DOHH2 (cell line): ENCODE results near the gene SCN1B.
A peak's percentile ranks its signal among the peaks of the same experiment; 100 is the strongest.

Experiments used
- H3F3A ChIP-seq: fragments of 200-600 bp; sonication (generic), shearing (Covaris generic); 2 replicates; pipeline ENCODE4 v1.6.0; 2016; ENCODE audit warnings: antibody characterized with exemption, mild to moderate bottlenecking; ENCODE audit not compliant: control insufficient read depth, insufficient read depth
- H3K27ac ChIP-seq: fragments of 200-600 bp; sonication (generic); 2 replicates; pipeline ENCODE4 v1.5.1; 2014; ENCODE audit warnings: low read depth, mild to moderate bottlenecking, low read length, moderate library complexity
- H3K27me3 ChIP-seq: fragments of 200-600 bp; sonication (generic); 2 replicates; pipeline ENCODE4 v1.6.1; 2014; ENCODE audit warnings: mild to moderate bottlenecking, low read length, mixed read lengths; ENCODE audit not compliant: control insufficient read depth
- H3K36me3 ChIP-seq: fragments of 200-600 bp; sonication (generic); 2 replicates; pipeline ENCODE4 v1.6.1; 2014; ENCODE audit warnings: mild to moderate bottlenecking, low read length, moderate library complexity, mixed read lengths; ENCODE audit not compliant: control insufficient read depth
- H3K4me1 ChIP-seq: fragments of 200-600 bp; sonication (generic); 2 replicates; pipeline ENCODE4 v1.6.1; 2014; ENCODE audit warnings: mild to moderate bottlenecking, low read length, mixed read lengths; ENCODE audit not compliant: control insufficient read depth
- H3K4me2 ChIP-seq: fragments of 200-600 bp; sonication (generic); 2 replicates; pipeline ENCODE4 v1.6.0; 2014; ENCODE audit warnings: mild to moderate bottlenecking, low read length, moderate library complexity
- H3K4me3 ChIP-seq: fragments of 200-600 bp; sonication (generic); 2 replicates; pipeline ENCODE4 v1.5.1; 2014; ENCODE audit warnings: mild to moderate bottlenecking, low read length, mixed read lengths
- H3K79me2 ChIP-seq: fragments of 200-600 bp; sonication (generic); 2 replicates; pipeline ENCODE4 v1.6.1; 2014; ENCODE audit warnings: mild to moderate bottlenecking, low read length, mixed read lengths; ENCODE audit not compliant: control insufficient read depth
- H3K9me2 ChIP-seq: fragments of 200-600 bp; sonication (generic); replicated peaks from 2 replicates; pipeline ENCODE4 v1.6.1; 2014; ENCODE audit warnings: mild to moderate bottlenecking, low read length, mixed read lengths; ENCODE audit not compliant: control insufficient read depth
- H3K9me3 ChIP-seq: fragments of 200-600 bp; sonication (generic); 2 replicates; pipeline ENCODE4 v1.6.1; 2014; ENCODE audit warnings: antibody characterized with exemption, low read length, mixed read lengths; ENCODE audit not compliant: control insufficient read depth, insufficient read depth
- H4K20me1 ChIP-seq: fragments of 200-600 bp; sonication (generic); 2 replicates; pipeline ENCODE4 v1.6.0; 2014; ENCODE audit warnings: low read depth, mild to moderate bottlenecking, antibody characterized with exemption, low read length, moderate library complexity; ENCODE audit not compliant: control insufficient read depth, insufficient read depth
- EZH2phosphoT487 ChIP-seq: fragments of 200-600 bp; sonication (generic); IDR thresholded peaks from 2 replicates; pipeline ENCODE4 v1.6.1; 2017; ENCODE audit warnings: borderline replicate concordance, mild to moderate bottlenecking, antibody characterized with exemption, low read length, moderate library complexity, mixed read lengths
- TF ChIP-seq, protein P1 (sequence below): fragments of 200-600 bp; sonication (generic); IDR thresholded peaks from one replicate; pipeline ENCODE4 v1.5.1; 2014; ENCODE audit warnings: antibody characterized with exemption, mild to moderate bottlenecking, low read depth, low read length; ENCODE audit not compliant: poor library complexity, severe bottlenecking

The SCN1B gene

DNA sequence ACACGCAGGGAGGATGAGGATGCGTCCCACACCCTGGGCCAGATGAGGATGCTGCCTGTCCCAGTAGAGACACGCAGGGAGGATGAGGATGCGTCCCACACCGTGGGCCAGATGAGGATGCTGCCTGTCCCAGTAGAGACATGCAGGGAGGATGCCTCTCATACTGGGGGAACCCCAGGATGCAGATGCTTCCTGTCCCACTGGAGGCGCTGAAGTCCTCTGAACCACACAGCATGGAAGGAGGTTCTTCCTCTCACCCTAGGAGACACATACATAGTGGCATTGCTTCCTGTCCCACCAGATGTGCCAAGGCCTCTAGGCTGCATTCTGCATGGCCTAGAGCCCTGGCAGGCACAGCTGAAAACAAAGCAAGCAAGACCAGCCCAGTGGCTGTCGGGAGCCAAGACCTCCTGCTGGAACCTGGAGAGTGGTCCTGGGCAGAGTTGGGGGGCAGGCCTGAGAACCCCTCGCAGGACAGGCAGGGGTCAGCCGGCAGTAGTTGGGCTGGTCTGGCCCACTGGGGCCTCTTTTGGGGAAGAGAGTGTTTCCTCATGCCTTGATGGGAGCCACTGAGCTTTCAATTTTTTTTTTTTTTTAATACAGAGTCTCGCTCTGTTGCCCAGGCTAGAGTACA, 15.5 kb downstream of the SCN1B start:
- no peak overlapping the region for H3K27ac ChIP-seq
- H4K20me1 ChIP-seq = no peaks in the 10 kb centered on the region
- no peak for TF ChIP-seq EZH2phosphoT487
- TF ChIP-seq, protein P1, sequence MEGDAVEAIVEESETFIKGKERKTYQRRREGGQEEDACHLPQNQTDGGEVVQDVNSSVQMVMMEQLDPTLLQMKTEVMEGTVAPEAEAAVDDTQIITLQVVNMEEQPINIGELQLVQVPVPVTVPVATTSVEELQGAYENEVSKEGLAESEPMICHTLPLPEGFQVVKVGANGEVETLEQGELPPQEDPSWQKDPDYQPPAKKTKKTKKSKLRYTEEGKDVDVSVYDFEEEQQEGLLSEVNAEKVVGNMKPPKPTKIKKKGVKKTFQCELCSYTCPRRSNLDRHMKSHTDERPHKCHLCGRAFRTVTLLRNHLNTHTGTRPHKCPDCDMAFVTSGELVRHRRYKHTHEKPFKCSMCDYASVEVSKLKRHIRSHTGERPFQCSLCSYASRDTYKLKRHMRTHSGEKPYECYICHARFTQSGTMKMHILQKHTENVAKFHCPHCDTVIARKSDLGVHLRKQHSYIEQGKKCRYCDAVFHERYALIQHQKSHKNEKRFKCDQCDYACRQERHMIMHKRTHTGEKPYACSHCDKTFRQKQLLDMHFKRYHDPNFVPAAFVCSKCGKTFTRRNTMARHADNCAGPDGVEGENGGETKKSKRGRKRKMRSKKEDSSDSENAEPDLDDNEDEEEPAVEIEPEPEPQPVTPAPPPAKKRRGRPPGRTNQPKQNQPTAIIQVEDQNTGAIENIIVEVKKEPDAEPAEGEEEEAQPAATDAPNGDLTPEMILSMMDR = peak; percentile 69
- no peaks in the 10 kb centered on the region for H3K9me2 ChIP-seq
- H3K4me2 ChIP-seq = no peak overlapping the region
- H3K4me1 ChIP-seq = peaks cover 8% of the 10 kb centered on the region
- H3K27me3 ChIP-seq = peaks cover 18% of the 10 kb centered on the region
- no peaks in the 10 kb centered on the region for H3F3A ChIP-seq
- no peaks in the 10 kb centered on the region for H3K79me2 ChIP-seq
- H3K4me3 ChIP-seq = no peak overlapping the region
- H3K36me3 ChIP-seq = no peaks in the 10 kb centered on the region
- no peaks in the 10 kb centered on the region for H3K9me3 ChIP-seq

DNA sequence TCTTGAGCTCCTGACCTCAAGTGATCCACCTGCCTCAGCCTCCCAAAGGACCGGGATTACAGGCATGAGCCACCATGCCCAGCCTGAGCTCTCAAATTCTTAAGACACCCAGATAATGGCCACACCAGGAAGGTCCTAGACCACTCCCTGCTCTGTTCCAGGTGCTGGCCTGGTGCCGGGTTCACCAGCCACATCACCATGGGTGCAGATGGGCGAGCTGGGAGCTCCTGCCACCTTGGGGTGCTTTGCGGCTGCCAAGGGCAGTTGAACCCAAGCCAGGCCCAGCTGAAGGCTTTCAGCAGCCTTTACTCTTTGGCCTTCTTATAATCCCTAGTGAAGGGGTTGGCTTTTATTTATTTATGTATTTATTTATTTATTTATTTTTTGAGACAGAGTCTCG, 16.2 kb downstream of the SCN1B start:
- Histone ChIP-seq H3K79me2 (no peaks in the 10 kb centered on the region), H3F3A (no peaks in the 10 kb centered on the region), H3K9me3 (no peaks in the 10 kb centered on the region), H3K4me1 (peaks cover 8% of the 10 kb centered on the region), H3K4me3 (no peak overlapping the region), H4K20me1 (no peaks in the 10 kb centered on the region), H3K9me2 (no peaks in the 10 kb centered on the region), H3K4me2 (no peak overlapping the region), H3K27me3 (peaks cover 11% of the 10 kb centered on the region), H3K36me3 (no peaks in the 10 kb centered on the region), H3K27ac (no peak overlapping the region)
- no peak for TF ChIP-seq EZH2phosphoT487
- TF ChIP-seq, protein P1 = no peak

DNA sequence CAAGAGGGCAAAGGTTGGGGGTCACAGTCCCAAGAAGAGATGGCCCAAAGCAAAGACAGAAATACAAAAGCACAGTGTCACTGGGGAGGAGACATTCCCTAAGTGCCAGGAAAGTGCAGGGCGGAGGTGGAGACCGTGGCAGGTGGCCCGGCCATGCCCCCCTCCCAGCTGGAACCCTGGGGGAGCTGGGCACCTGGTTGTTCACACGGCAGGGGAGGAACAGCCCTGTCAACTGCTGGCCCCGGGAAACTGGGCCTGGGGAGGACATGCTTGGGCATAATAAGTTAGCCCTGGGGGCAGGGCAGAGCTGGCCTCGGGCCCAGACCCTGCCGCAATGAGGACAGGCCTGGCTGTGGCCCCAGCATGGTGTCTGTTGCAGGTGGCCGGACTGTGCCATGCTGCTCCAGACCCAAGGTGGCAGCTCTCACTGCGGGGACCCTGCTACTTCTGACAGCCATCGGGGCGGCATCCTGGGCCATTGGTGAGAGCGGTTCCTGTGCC, 18.7 kb downstream of the SCN1B start:
- H3K79me2 ChIP-seq = no peaks in the 10 kb centered on the region
- H3K4me3 ChIP-seq = no peak overlapping the region
- H3K27ac ChIP-seq = no peak overlapping the region
- no peaks in the 10 kb centered on the region for H3K36me3 ChIP-seq
- no peaks in the 10 kb centered on the region for H3K9me2 ChIP-seq
- H4K20me1 ChIP-seq = no peaks in the 10 kb centered on the region
- H3K4me2 ChIP-seq = no peak overlapping the region
- TF ChIP-seq EZH2phosphoT487 = no peak
- TF ChIP-seq, protein P1 = no peak
- H3K27me3 ChIP-seq = 0 out of 2 replicates have a peak, but pooled peaks cover 2% of the 10 kb centered on the region
- peaks cover 8% of the 10 kb centered on the region for H3K4me1 ChIP-seq
- no peaks in the 10 kb centered on the region for H3K9me3 ChIP-seq
- H3F3A ChIP-seq = no peaks in the 10 kb centered on the region
